ENCODE measurements around the gene BCL11A. TPM values are rescaled to one million over a fixed set of nuclear protein-coding genes. Genes with fewer than 3 reads are reported as not detected.

The BCL11A gene
- total RNA-seq, 1 experiment from 2014 or later: 91.4 TPM

DNA sequence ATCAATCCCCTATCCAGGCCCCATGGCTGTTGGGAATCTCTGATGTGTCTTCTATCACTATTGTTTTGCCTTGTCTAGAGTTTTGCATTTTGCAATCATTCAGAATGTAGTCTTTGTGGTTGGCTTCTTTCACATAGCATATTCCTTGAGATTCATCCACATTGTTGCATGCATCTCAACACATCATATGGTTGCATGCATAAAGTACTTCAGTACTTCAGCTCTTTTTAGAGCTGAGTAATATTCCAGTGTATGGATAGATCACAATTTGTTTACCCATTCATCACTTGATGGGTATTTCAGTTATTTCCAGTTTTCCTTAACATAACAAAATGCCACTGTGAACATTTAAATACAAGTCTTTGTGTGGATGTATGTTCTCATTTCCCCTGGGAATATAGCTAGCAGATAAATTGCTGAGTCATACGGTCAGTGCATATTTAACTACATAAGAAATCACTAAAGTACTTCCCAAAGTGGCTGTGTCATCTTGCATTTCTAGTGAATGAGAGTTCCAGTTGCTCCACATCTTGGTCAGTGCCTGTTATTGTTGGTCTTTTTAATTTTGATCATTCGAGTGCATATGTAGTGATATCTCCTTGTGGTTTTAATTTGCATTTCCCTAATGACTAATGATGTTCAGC lies 138.8 kb downstream of the BCL11A start:
- no peak overlapping the region for H4K5ac ChIP-seq (ENCODE audit: insufficient read length, low read depth, low read length)
- DNase-seq: no peak
- Mint-ChIP-seq H3K4me3 (no peak overlapping the region), H3K27ac (no peak overlapping the region), H3K4me1 (peaks cover 64% of the 10 kb centered on the region in 2 experiments), H3K9me3 (peaks cover 3 to 7% of the 10 kb centered on the region in 2 experiments; a peak in 2 of 5 replicates), H3K36me3 (ENCODE audit: insufficient read depth in 1 of 3, low read depth in 3 of 3) (peaks cover 3 to 5% (median 5%) of the 10 kb centered on the region in 3 experiments; a peak in 6 of 7 replicates), H3K27me3 (ENCODE audit: low read depth) (peaks cover 28% of the 10 kb centered on the region)
- no peak overlapping the region for H2BK15ac ChIP-seq (ENCODE audit: low read depth, low read length)
- no peak overlapping the region for H2AFZ ChIP-seq (ENCODE audit: low read length)
- no peak overlapping the region for H3K14ac ChIP-seq (ENCODE audit: insufficient read depth, low read length)
- no peak overlapping the region for H3K4ac ChIP-seq (ENCODE audit: low read depth, low read length)
- H3K9ac ChIP-seq (ENCODE audit: extremely low read depth, insufficient read length, low read length): no peak overlapping the region
- no peak overlapping the region for H3K56ac ChIP-seq (ENCODE audit: insufficient read length, low read depth, low read length)
- peaks cover 13% of the 10 kb centered on the region; the same call in 1 of the 2 replicates for H3K4me1 ChIP-seq (ENCODE audit: insufficient read depth, low read length)
- H2BK120ac ChIP-seq (ENCODE audit: low read depth, low read length, poor library complexity, severe bottlenecking): no peak overlapping the region
- no peak overlapping the region for H3K23ac ChIP-seq (ENCODE audit: insufficient read length, low read depth, low read length)
- H4K91ac ChIP-seq (ENCODE audit: insufficient read length, low read depth, low read length): no peak overlapping the region
- H3K23me2 ChIP-seq (ENCODE audit: insufficient read length, low read depth, low read length, poor library complexity, severe bottlenecking): no peaks in the 10 kb centered on the region
- H3K27ac ChIP-seq (ENCODE audit: insufficient read length, low read depth, low read length): no peak overlapping the region
- H3K27me3 ChIP-seq (ENCODE audit: insufficient read depth, low read length): peaks cover 1% of the 10 kb centered on the region; the same call in 1 of the 2 replicates
- no peak overlapping the region for H2BK5ac ChIP-seq (ENCODE audit: insufficient read length, low read length)
- no peaks in the 10 kb centered on the region for H3K79me1 ChIP-seq (ENCODE audit: insufficient read depth, low read depth, low read length, poor library complexity, severe bottlenecking)
- no peak overlapping the region for H2BK12ac ChIP-seq (ENCODE audit: insufficient read length, low read depth, low read length)
- TF ChIP-seq, protein P1, sequence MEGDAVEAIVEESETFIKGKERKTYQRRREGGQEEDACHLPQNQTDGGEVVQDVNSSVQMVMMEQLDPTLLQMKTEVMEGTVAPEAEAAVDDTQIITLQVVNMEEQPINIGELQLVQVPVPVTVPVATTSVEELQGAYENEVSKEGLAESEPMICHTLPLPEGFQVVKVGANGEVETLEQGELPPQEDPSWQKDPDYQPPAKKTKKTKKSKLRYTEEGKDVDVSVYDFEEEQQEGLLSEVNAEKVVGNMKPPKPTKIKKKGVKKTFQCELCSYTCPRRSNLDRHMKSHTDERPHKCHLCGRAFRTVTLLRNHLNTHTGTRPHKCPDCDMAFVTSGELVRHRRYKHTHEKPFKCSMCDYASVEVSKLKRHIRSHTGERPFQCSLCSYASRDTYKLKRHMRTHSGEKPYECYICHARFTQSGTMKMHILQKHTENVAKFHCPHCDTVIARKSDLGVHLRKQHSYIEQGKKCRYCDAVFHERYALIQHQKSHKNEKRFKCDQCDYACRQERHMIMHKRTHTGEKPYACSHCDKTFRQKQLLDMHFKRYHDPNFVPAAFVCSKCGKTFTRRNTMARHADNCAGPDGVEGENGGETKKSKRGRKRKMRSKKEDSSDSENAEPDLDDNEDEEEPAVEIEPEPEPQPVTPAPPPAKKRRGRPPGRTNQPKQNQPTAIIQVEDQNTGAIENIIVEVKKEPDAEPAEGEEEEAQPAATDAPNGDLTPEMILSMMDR (conservative IDR thresholded peaks at IDR 0.05): no peak
- H4K8ac ChIP-seq (replicated peaks; ENCODE audit: insufficient read length, low read depth, low read length): no peak overlapping the region
- WGBS (ENCODE audit: extremely low coverage, insufficient read length, low lambda C conversion rate): no CpG with 5 or more reads among the region's 2 CpGs
- H3K4me2 ChIP-seq (ENCODE audit: insufficient read depth, insufficient read length, low read length): no peak overlapping the region
- no peaks in the 10 kb centered on the region for H3K9me3 ChIP-seq (ENCODE audit: control insufficient read depth, low read depth, low read length)
- H2AK5ac ChIP-seq (ENCODE audit: insufficient read length, low read length): no peak overlapping the region
- H2BK20ac ChIP-seq (ENCODE audit: low read depth, low read length, poor library complexity, severe bottlenecking): no peak overlapping the region
- no peak overlapping the region for H3K18ac ChIP-seq (ENCODE audit: insufficient read length, low read depth, low read length)
- no peaks in the 10 kb centered on the region for H3K79me2 ChIP-seq (ENCODE audit: insufficient read depth, low read length)
- no peaks in the 10 kb centered on the region for H4K20me1 ChIP-seq (ENCODE audit: control insufficient read depth, insufficient read depth, insufficient read length)
- H3T11ph ChIP-seq (ENCODE audit: low read length): no peak overlapping the region
